ENCODE data around the gene GADL1.

The GADL1 gene

GRCh38 chr3:30760040-30760695 lies 134.3 kb downstream of the GADL1 start:
- DNase-seq (ENCODE audit: low spot score), result no peak

DNA sequence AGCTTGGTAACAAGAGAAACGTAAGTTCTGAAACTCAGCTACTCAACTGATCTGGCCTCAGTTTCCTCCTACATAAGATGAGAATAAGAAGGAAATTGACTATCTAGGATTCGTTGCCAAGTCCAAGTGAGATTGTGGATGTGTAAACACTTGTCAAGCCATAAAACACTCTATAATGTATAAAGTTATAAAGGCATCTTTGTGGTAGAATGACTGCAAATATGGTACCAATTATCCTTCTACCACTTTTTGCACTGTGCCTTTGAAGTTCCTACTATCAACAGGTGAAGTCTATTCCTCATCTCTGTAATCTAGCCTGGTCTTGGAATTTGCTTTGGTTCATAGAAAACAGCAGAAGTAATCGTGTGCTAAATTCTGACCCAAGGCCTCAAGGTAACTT lies 138.2 kb downstream of the GADL1 start:
- no peak for DNase-seq (ENCODE audit: low spot score)

GRCh38 chr3:30754426-30754825 lies 140.0 kb downstream of the GADL1 start:
- DNase-seq (ENCODE audit: low spot score), result no peak

GRCh38 chr3:30753766-30754165 lies 140.7 kb downstream of the GADL1 start:
- DNase-seq (ENCODE audit: low spot score), result no peak

DNA sequence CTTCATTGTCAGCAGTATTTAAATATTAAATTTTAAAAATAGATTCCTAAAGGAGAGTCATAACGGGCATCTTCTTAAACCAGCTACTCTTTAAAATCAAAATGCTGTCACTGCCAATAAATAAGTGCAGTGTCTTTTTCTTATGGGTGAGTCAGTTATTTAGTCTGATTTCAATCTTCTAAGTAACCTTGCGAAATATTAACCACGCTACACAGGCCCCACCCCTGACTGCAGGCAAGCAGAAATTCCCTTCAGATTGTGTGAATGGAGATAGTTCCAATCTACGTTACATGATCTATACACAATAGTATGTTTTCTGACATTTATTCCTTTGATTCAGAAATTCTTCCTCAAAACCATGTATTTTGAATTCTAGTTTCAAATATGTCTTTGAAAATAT lies 141.5 kb downstream of the GADL1 start:
- peak; percentile 29 for DNase-seq (ENCODE audit: low spot score)

- DNase-seq (ENCODE audit: low spot score), result no peak
These were observed 142.0 kb downstream of the GADL1 start for GRCh38 chr3:30752491-30752890.

DNA sequence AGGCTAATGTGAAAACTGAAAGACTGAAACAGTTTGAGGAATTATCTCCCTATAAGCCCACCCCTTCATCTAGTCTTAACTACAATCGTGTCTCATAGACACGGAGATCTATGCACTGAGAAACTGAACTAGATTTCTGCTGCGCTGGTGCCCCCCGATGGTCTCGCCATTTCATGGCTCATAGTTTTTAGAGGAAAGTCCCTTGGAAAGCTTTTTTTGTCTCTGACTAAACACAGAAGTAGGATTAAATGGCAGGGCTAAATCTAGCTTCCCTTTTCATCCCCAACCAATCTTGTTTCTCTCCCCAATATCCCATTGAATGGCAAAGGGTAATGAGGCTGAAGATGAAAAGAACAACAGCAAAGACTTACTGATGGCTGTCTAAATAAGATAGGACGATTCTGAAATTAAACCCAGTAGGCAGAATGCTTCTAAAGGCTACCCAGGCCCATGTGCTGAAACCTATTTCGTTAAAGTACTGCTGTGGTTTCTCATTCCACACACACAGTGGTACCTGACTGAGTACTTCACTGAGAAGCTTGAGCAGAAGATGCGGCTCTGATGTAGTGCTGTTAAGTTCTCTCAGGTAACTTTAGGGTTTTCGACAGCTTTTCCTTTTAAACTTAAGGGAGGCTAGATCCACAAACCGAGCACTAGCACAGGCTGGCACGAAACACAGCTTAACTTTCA lies 142.7 kb downstream of the GADL1 start:
- no peak for DNase-seq (ENCODE audit: low spot score)

- DNase-seq (ENCODE audit: low spot score), result no peak
These were observed 143.5 kb downstream of the GADL1 start for GRCh38 chr3:30750967-30751366.

- no peak for DNase-seq (ENCODE audit: low spot score)
These were observed 145.2 kb downstream of the GADL1 start for GRCh38 chr3:30749230-30749629.

DNA sequence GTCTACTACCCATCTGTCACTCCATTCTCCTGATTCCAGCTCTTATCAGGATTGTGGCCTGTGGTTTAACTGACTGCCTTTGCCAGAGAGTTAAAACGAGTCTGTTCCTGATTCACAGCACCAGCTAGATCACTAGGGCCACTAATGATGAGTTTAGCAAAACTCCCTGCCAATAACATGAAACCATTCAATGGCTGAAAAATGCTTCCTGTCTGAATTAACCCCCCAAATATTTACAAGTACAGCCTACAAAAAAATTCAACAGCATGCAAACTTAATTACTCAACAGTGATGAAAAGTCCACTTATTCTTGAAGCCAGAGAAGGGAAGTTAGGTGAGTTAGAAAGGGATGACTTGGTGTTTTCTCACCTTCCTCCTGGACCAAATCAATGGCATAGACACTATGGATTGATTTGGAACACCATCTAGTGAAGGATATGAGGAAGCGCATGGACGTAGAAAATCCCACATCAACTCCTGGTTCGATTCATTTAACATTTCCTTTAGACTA lies 146.6 kb downstream of the GADL1 start:
- peak; percentile 42 for DNase-seq (ENCODE audit: low spot score)

DNA sequence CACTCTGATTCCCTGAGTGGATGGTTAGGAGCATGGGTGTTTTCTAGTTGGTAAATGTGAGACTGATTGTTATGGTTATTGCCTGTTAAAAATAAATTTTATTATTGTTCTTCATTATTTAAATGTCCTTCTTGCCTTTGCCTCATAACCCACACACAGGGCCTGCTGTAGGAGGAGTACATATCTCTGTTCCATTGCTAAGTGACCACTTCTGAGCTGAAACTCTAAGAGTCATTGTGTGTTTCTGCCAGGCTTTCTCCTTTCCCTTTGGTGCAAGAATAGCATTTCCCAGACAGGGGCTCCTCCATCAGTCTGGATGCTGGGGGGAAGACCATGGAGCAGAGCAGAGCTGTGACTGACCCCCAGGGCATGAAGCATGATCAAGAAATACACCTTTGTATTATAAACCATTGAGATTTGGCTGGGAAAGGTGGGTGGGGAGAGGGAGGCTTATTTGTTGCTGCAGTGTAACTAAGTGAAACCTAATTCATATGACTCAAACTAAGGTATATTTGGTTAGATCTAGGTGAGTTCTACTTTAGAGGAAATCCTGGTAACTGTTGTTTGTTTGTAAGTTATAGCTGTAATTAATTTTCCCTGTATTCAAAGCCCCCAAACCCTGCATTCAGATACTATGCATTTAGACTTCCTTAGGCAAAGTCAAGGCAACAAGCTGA lies 150.7 kb downstream of the GADL1 start:
- no peak for DNase-seq (ENCODE audit: low spot score)

DNA sequence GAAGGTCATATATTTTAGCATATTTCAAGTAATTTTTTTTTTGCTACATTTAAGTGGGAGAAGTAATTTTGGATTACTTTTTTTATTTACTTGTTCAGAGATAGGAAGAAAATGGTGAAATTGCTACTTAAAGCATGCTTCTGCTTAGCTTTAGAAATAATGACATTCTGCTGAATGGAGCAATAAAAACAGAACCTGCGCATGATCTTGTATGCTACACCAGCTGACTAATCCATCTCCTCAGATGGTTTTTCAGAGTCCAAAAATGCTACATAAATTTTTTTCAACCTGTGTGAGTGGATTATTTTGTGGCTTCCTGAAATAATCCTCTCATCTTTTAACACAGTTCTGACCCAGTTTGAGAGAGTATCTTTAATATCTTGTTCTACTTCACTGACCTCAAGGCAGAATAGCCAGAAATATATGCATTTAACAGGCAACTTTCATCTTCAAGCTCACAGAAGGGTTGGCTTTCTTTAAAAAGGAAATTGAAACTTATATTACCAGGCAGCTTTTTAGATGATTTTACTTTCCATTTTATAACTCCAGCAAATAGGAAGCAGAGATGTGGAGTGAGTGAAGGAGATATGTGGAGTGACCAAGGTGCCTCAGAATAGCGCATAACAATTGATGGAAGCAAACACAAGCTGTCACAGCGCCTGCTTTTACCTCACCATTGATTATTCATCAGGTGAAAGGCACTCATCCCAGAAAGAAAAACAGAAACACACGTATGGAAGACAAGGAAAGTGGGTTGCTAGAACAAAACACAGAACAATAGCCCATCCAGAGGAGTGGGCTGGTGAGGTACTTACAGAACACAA lies 151.5 kb downstream of the GADL1 start:
- DNase-seq (ENCODE audit: low spot score), result no peak

DNA sequence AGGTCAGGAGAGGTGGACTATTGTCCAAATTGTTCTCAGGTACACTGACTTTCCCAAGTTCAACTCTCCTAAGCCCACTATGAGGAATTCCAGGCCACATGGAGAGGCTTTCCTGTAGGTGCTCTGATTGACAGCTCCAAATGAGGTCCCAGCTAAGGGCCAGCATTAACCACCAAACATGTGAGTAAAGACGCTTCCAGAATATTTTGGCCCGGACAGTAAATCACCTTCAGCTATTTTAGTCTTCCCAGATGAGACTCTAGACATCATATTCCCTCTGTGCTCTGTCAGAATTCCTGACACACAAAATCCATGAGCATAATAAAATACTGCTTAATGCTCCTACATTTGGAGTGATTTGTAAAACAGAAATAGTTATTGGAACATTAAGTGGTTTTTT lies 152.6 kb downstream of the GADL1 start:
- no peak for DNase-seq (ENCODE audit: low spot score)

- no peak for DNase-seq (ENCODE audit: low spot score)
These were observed 155.9 kb downstream of the GADL1 start for GRCh38 chr3:30738605-30739004.

DNA sequence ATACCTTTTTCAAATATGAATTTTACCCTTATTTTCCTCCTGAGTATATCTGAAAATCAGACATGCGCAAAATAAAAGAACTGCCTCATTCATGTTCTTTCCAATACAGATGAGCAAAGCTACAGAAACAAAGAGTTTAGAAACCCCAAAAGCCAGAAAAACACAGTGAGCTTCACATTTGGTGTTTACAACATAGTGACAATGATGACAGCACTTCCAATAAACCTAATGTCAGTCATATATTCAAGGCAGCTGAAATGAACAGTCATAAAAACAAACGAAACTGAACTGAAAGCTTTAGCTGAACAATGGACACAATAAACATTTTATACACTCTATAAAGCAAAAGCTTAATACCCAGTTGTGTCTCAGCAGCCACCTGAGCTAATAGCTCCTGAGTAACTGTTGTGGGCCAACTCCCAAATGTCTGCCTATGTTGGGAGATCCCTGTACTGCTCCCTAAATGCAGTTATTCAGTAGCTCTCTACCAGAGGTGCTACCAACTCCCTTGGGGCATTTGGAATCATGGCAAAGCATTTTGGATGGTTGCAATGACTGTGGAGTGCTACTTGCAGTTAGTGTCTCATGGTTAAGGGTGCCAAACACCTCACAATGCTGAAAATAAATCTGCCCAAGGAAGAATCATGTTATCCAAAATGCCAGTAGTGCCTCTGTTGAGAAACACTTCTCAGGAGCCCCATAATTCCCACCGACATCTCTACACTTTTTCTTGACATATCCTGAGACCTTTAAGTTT lies 156.5 kb downstream of the GADL1 start:
- no peak for DNase-seq (ENCODE audit: low spot score)

DNA sequence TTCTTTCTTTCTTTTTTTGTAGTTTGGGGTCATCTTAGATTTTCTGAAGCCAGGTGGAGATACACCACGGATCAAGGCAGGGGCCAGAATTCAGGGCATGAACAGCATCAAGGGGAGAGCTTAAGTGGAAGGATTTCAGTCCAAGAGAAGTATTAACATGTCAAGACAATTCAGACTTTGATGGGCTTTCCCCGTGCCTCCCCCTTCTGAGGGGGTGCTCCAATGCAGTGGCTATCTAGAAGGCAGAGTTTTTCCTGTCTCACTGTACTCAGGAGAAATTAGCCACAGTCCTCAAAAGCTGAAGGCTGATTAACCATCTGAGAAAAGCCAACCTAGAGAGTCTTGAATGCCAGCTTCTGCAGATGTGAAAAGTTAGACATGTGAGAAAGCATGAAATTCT lies 160.8 kb downstream of the GADL1 start:
- no peak for DNase-seq (ENCODE audit: low spot score)

GRCh38 chr3:30733209-30733608 lies 161.3 kb downstream of the GADL1 start:
- DNase-seq (ENCODE audit: low spot score), result no peak

GRCh38 chr3:30730967-30731366 lies 163.5 kb downstream of the GADL1 start:
- no peak for DNase-seq (ENCODE audit: low spot score)

GRCh38 chr3:30729936-30730335 lies 164.5 kb downstream of the GADL1 start:
- no peak for DNase-seq (ENCODE audit: low spot score)

DNA sequence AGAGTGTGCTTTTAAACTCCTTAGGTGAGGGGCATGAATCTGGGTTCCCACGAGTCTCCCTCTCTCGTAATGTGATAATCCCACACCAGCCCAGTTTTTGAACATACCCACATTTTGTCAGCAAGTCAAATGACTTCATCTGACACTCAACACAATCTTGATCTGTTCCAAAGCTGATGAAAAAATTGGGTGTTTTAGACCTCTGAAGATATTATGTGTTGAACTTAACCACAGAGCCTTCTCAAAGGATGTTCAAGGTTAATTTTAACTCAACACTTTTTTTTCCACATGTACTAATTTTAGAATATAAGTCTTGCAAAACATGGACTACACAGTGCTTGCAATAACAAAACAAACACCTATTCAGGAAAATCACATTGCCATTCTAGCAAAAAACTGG lies 164.9 kb downstream of the GADL1 start:
- no peak for DNase-seq (ENCODE audit: low spot score)

GRCh38 chr3:30728143-30728542 lies 166.3 kb downstream of the GADL1 start:
- no peak for DNase-seq (ENCODE audit: low spot score)

DNA sequence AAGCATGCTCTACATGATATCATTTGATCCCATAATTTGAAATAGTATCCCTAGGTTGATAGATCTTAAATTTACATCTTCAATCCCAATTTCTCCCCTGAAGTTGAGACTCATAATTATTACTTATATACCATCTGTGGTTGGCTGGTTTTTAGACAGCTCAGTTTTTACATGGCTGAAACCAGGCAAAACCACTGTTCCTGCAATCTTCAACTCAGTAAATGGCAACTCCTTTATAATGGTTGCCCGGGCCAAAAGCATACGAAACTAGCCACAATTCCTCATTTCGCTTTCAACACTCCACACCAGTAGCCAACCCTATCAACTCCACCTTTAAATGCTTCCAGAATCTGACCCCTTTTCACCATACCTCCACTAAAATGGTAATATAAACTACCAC lies 169.6 kb downstream of the GADL1 start:
- no peak for DNase-seq (ENCODE audit: low spot score)

Measured in COLO829 (cell line).